ENCODE data around the gene ABI2.

ABI2 gene

GRCh38 chr2:203463266-203463678 lies 135.1 kb downstream of the ABI2 start:
- TF ChIP-seq, protein P1, sequence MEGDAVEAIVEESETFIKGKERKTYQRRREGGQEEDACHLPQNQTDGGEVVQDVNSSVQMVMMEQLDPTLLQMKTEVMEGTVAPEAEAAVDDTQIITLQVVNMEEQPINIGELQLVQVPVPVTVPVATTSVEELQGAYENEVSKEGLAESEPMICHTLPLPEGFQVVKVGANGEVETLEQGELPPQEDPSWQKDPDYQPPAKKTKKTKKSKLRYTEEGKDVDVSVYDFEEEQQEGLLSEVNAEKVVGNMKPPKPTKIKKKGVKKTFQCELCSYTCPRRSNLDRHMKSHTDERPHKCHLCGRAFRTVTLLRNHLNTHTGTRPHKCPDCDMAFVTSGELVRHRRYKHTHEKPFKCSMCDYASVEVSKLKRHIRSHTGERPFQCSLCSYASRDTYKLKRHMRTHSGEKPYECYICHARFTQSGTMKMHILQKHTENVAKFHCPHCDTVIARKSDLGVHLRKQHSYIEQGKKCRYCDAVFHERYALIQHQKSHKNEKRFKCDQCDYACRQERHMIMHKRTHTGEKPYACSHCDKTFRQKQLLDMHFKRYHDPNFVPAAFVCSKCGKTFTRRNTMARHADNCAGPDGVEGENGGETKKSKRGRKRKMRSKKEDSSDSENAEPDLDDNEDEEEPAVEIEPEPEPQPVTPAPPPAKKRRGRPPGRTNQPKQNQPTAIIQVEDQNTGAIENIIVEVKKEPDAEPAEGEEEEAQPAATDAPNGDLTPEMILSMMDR (IDR thresholded peaks at IDR 0.05; ENCODE audit: low read depth, low read length, missing control alignments), result no peak

DNA sequence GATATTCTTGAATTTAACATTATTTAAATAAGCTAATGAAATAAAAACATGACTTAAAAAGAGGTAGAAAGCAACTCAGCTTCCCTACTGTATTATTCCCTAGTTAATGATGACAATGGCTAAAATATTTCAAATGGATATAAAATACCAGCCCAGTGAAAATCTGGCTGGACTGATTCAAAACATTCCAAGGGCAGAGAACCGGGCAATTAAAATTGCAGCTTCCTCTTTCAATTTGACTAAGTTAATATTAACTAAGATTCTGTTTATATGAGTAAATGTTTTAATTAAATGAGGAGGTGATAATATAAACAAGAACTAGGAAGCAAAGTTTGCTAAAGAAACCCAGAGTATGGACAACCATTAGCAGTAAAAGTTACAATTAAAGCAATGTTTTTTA lies 141.4 kb downstream of the ABI2 start:
- TF ChIP-seq, protein P1 (IDR thresholded peaks at IDR 0.05; ENCODE audit: low read depth, low read length, missing control alignments), result no peak
- no peak overlapping the region for H3K4me3 ChIP-seq (replicated peaks; ENCODE audit: low read depth, low read length)
- no peak for DNase-seq (ENCODE audit: extremely low read depth, low read depth)

More at GRCh38 chr2:203463266-203463678, 135.1 kb downstream of the ABI2 start:
- no peak overlapping the region for H3K4me3 ChIP-seq (replicated peaks; ENCODE audit: low read depth, low read length)
- no peak for DNase-seq (ENCODE audit: extremely low read depth, low read depth)

GRCh38 chr2:203470371-203470770 lies 142.2 kb downstream of the ABI2 start:
- TF ChIP-seq, protein P1 (IDR thresholded peaks at IDR 0.05; ENCODE audit: low read depth, low read length, missing control alignments), result no peak
- DNase-seq (ENCODE audit: extremely low read depth, low read depth), result no peak
- no peak overlapping the region for H3K4me3 ChIP-seq (replicated peaks; ENCODE audit: low read depth, low read length)

DNA sequence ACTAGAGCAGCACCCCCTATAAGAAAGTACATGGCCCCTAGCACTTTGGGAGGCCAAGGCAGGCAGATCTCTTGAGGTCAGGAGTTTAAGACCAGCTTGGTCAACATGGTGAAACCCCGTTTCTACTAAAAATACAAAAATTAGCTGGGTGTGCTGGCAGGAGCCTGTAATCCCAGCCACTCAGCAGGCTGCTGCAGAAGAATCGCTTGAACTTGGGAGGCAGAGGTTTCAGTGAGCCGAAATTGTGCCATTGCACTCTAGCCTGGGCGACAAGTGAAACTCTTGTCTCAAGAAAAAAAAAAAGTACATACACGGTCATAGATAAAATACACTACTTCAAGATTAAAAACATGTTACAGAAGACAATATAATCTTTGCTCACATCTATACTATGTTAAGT lies 143.1 kb downstream of the ABI2 start:
- TF ChIP-seq, protein P1 (IDR thresholded peaks at IDR 0.05; ENCODE audit: low read depth, low read length, missing control alignments), result no peak
- no peak overlapping the region for H3K4me3 ChIP-seq (replicated peaks; ENCODE audit: low read depth, low read length)
- no peak for DNase-seq (ENCODE audit: extremely low read depth, low read depth)

GRCh38 chr2:203476881-203477280 lies 148.7 kb downstream of the ABI2 start:
- TF ChIP-seq, protein P1 (IDR thresholded peaks at IDR 0.05; ENCODE audit: low read depth, low read length, missing control alignments), result no peak
- DNase-seq (ENCODE audit: extremely low read depth, low read depth), result no peak
- no peak overlapping the region for H3K4me3 ChIP-seq (replicated peaks; ENCODE audit: low read depth, low read length)

DNA sequence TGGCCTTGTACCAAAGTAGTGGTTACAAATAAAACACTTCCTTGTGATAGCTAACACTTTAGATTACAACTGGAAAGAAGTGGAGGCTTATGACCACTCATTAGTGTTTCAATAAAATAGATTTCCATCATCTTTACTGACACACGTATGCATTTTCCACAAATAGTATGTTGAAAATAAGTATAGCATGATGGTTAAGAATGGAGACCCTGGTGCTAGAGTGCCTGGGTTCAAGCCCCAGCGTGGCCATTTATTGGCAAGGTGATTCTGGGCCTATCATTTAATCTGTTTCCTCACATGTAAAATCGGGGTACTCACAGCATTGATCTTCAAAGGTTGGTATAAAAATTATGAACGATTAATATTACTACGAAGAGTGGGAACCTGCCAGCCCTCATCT lies 152.4 kb downstream of the ABI2 start:
- no peak overlapping the region for H3K4me3 ChIP-seq (replicated peaks; ENCODE audit: low read depth, low read length)
- no peak for DNase-seq (ENCODE audit: extremely low read depth, low read depth)
- TF ChIP-seq, protein P1 (IDR thresholded peaks at IDR 0.05; ENCODE audit: low read depth, low read length, missing control alignments), result no peak
